CD4-positive, alpha-beta T cell treated with Interleukin-17A for 1 hour (primary cell): ENCODE results near the gene TSC22D1.
A peak's percentile ranks its signal among the peaks of the same experiment; 100 is the strongest.

Experiments used
- DNase-seq: peaks from one replicate; pipeline ENCODE4 v3.0.0-alpha.2; 2020

TSC22D1 gene

DNA sequence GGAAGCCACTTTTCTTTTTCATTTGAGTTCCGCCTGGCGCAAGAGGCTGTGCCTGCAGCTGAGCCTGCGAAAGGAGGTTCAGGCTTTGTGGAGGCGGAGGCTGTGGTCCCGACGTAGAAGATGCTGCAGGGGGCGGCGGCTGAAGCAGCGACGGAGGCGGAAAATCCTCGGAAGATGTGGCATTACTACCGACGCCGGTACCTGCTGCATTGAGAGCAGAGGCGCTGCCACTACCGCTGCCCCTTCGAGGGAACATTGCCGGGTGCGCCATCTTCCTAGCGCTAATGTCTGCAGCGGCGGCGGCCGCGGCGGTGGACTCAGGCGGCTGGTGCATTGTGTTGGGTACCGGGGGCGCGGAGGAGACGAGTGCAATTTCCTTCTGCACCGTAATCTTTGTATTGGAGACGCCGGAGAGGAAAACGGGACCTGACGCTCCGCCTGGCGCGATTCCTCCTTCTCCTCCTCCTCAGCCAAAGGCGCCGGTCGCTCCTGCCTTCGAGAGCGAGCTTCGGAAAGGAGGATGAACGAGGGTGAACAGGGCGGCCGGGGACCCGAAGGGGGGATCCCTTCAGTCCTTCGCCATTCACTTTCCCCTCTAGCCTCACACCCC, at the start of gene TSC22D1:
TSC22D1 (minus strand) TSS at position 590 of the 610 bp plus-strand sequence; CDS start at position 334, 256 bp downstream.
- peak; percentile 79 for DNase-seq

DNA sequence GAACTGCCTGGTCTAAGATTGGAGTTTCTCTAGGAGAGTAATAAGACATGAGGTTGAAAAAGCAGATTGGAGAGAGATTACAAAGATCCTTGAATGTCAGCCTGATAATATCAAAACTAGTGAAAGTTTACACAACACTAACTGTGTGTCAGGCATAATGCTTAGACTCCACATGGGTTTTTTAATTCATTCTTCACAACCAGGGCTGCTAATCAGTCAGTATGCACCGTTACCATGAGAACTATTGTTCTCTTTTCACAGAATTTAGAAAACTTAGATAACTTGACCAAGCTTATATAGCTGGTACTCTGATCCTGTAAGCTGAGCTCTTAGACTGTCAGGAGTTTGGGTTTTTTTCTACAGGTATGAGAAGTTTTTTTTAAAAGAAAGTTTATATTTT, 46.6 kb upstream of the TSC22D1 start:
- DNase-seq: no peak

DNA sequence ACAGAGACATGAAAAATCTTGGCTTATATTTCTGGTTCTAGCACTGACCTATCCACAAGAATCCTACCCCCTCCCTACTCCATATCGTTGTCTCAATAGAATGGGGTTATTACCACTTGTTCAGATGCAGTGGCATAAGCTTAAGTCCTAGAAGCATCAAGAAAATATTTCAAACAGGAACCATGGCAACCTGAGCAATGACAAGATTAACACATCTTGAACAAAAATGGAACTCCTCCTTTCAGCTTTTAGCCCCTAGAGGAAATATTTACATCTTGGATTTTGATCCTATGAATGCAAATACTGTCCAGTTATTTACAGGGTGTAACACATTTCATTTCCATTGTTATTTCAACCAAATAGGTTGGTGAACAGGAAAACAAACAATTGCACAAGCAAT, 46.1 kb upstream of the TSC22D1 start:
- DNase-seq: no peak

DNA sequence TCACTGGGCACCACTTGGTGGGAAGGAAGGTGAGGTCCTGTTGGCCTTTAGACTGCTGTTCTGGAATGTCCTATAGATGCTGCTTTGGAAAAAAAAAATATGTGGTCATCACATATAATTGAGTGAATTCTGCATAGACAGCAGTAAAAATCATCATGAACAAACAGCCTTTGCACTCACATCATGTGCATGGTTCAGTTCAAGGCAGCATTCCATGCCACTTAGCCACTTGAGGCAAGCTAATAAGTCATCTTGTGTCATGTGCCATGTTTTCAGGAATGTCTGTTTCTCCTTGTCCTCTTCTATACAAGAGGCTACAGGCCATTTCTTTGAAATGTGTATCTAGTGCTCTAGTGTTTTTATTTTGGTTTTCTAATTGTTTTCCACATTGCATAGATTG, 43.9 kb upstream of the TSC22D1 start:
- DNase-seq: no peak

DNA sequence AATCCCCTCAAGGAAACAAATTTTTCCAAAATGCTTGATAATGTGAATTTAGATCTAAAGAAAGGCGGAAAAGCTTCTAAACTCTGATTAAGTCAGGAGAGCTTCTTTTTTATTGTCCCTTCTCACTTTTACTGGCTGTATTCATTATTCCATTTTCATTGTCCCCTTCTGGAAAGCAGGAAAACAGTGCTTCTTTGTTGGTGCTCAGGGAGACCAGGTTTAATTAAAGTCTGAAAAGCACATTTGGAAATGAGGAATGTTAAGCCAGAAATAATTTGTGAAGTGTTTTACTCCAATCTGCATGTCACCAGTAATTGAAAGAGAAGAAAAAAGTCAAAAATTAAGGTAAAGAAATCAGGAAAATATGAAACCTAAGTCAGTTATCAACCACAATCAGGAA, 43.5 kb upstream of the TSC22D1 start:
- no peak for DNase-seq

DNA sequence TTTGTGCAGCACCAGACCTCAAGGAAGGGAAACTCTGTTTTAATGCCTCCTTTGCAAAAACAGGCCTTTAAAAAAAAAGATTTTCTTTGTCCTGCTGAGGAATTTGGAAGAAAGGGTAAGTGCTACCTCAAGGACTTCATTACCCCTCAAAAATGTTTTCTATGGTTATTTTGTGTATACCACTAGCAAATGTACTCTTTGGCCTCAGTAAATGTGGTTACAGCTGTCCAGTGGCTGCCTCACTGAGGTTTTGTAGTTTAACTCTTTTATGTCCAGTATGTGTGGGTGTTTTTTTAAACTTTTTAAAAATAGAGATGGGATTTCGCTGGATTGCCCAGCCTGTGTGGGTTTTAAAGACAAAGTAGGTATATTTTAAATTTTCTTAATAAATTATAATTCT, 42.2 kb upstream of the TSC22D1 start:
- no peak for DNase-seq

DNA sequence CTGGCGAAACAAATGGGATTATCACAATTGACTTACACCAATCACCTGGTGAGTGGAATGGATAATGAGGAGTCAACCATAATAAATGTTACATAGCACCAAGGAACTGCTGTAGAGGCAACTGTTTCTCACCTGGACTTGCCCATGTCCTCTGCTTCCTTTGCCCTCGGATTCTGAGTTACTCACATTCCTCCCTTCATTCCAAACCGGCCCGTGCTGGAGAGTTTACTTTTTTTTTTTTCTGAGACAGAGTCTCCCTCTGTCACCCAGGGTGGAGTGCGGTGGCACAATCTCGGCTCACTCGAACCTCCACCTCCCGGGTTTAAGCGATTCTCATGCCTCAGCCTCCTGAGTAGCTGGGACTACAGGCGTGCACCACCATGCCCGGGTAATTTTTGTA, 41.5 kb upstream of the TSC22D1 start:
- no peak for DNase-seq

DNA sequence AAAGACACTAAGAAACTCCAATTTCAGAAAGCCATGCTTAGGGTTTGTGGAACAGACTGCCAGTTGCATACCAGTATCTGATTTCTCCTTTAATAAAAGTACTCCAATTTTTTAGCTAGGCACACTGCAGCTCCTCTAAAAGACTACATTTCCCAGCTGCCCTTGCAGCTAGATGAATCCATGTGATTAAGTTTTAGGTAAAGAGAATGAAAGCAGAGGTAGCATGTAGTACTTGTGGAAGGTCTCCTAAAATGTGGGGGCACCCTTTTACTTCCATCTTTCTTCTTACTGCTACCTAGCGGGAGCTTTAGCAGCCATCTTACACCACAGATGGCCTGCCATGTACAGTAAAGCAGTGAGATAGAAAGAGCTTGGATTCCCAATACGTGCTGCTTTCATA, 33.0 kb upstream of the TSC22D1 start:
- DNase-seq: no peak

DNA sequence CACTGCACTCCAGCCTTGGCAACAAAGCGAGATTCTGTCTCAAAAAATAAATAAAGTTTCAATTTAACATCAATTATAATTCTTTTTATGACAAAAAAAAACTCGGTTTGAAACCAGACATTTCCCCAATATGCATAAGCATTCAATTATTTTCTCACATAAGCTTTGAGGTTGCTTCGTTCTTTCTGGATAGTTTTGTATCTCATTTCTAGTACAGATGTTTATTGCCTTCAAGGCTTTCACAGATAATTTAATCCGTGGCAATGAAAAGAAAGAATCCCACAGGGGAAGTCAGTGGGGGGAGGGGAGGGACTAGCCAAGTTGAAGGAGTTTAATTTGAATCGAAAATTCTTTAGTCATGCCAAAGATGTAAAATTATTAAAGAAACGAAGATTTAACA, 29.6 kb upstream of the TSC22D1 start:
- DNase-seq: no peak

DNA sequence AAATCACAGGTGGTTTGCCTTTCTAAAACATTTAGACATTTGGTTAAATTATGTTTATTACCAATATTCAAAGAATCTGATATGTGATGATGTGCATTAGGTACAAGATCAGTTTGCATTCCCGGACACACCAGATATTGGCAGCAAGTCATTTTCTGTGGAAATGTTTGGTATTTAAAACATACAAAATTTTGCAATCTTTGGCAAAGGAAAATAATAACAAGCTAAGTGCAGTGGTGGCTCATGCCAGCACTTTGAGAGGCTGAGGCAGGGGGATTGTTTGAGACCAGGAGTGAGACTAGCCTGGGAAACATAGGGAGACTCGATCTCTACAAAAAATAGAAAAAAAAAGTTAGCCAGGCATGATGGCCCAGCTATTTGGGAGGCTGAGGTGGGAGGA, 29.1 kb upstream of the TSC22D1 start:
- DNase-seq: no peak

DNA sequence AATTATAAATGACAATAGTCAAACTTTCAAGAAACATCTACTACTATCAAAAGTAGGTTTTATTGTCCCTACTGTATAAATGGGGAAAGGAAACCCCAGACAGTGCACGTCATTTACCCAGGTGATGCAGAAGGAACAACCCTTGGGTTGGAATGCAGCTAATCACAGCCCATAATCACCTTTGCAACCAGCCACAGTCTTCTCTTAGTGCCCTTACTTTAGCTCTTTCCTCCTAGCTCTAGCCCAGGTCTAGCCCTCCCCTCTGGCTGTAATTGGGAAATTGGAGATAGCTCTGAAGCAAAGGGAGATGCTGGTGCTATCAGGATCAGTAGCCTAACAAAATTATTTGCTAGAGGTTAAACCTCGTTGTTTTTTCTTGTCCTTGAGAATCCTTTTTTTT, 25.5 kb upstream of the TSC22D1 start:
- DNase-seq: no peak

DNA sequence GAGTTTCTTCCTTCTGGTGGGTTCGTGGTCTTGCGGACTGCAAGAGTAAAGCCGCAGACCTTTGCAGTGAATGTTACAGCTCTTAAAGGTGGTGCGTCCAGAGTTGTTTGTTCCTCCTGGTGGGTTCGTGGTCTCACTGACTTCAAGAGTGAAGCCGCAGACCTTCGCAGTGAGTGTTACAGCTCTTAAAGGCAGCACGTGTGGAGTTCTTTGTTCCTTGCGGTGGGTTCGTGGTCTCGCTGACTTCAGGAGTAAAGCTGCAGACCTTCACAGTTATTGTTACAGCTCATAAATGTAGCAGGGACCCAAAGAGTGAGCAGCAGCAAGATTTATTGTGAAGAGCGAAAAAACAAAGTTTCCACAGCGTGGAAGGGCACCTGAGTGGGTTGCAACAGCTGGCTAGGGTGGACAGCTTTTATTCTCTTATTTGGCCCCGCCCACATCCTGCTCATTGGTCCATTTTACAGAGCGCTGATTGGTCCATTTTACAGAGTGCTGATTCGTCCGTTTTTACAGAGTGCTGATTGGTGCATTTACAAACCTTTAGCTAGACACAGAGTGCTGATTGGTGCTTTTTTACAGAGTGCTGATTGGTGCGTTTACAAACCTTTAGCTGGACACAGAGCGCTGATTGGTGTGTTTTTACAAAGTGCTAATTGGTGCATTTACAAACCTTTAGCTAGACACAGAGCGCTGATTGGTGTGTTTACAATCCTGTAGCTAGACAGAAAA, 17.9 kb upstream of the TSC22D1 start:
- peak; percentile 12 for DNase-seq

DNA sequence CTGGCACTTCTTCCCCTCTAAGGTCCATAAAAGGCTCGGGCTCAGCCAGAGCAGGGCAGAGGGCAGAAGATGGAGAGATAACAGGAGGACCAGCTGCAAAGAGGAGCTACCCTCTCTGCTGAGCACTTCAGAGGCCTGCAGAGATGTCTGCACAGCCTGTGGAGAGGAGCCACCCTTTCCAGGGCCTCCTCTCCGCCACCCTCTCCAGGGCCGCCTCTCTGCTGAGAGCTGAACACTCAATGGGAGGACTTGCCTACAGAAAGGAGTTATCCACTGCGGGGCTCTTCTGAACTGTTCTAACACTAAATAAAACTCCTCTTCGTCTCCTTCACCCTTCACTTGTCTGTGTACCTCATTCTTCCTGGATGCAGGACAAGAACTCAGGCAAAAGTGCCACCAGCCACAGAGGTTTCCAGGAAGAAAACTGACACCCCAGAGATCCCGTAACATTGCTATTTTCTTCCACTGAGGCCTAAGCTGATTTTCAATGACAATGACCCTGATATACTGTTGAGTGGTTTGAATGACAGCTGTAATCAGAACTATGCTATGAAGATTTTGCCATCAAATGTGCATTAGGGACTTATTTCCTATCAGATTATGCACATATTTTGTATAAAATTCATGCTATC, 16.2 kb upstream of the TSC22D1 start:
- no peak for DNase-seq

DNA sequence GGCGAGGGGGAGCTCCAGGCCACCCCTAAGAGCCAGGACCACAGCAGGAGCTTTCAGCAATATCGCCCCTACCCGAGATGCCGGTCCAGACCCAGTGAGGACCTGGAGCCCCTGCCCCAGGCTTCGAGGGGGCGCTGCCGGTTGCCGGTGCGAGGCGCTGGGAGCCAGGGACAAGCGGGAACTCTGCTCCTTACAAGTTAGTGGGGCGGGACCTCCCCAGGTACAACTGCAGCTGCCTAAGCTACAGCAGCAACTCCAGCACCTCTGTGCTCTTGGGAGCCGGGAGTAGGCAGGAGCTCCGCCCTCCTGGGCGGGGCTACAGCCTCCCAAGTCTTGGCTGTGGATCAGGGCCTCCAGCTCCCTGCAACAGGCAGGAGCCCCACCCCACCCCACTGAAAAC, 15.2 kb upstream of the TSC22D1 start:
- DNase-seq: no peak

DNA sequence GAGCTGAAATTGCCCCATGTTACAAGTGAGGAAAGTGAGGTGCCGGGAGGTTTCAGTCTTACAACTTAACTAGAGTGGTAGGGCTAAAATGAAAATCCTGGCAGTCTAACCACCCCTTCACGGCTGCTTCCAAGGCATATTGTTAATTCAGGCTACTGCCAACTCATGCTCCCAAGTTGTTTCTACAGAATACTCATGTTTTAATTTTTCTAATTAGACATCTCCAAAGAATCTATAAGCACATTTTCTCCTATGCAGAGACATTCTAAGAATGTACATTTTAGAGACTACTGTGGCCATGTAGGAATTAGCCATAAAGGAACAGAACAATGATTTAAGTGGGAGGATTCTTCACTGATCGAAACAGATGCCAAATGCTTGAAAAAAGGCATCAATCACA, 7.0 kb upstream of the TSC22D1 start:
- DNase-seq: no peak

DNA sequence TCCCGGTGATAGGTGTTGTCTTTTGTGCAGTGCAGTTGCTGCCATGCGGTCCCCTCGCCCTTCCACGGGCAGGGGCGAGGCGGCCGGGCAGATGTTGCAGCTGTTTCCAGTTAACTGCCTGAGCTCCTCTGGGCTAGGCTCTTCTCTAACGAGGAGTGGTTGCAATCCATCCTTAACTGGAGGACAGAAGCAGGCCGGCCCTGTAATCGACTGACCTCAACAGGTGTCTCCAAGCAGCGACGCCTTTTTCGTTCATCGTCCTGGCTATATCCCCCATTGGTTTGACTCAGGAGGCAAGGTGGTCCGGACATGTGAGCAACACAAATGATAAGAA, 1.9 kb upstream of the TSC22D1 start:
- no peak for DNase-seq

DNA sequence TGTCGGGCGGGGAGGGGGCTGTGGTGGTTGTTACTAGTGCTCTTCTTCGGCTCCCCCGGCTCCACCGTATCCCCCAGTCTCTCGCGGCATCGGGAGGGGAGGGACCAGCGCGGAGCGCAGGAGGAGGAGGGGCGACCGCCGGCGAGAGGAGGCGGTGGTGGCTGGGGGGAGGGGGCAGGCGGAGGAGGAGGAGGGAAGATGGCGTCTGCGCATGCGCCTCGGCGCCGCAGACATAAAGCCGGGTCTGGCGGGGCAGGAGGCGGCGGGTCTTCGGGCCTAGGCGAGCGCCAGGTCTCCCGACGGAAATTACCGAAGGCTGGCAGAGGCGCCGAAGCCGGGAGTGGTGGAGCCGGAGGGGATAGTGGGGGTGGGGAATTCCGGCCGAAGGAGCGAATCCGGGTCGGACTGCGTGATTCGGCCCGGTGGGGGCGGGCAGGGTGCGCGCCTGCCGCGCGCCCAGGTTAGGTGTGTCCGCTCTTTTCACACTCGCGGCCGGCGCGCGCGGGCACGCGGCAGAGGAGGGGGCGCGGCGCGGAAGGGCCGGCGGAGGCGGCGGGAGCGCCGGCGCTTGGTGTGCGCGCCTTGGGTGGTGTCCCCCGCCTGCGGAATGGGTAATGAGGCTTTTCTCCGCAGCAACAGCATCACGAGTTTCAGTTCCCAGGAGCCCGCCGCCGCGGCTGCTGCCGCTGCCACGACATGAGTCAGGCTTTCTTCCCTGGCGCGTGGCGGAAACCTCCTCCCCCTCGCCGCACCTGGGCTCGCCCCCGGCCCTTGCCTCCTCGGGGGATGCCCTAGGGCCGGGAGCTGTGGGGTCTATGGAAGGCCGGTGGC, 1.3 kb upstream of the TSC22D1 start:
- DNase-seq: peak; percentile 96

DNA sequence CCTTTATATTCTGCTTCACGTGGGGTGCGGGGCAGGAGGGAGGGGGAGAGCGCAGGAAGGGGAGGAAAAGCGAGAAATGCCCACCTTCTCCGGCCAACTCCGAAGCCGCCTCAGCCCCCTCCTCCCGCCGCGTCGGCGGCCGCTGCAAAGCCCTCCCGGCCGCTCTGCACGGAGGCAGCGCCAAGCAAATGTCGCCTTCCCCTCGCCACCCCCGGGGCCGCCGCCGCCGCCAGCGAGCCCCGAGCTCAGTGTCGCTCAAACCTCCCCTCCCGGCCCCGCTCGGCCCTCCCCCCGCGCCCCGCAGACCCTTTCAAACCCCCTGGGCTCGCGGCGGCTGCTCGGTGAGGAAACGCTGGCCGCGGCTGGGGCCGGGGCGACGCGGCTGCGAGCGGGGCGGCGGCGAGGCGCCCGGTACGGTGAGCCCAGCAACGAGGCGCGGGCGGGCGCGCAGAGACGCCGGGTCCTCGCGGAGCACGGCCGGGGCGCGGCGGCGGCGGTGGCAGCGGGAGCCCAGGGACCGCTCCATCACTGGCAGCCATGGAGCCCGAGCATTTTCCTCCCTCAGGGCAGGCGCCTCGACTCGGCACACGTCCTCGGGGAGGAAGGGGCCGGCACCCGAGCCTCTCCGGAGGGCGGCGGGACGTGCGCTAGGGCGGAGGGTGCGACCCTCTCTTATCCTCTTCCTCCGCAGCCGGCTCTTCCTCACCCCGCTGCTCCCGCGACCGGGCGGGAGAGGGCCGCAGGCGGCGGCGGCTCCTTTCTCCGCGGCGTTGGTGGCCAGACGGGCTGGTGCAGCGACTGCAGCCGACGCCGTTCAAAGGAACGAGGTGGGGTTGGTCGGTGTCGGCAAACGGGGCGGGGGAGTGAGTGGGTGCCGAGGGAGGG, 463 bp upstream of the TSC22D1 start:
- DNase-seq: peak; percentile 23

DNA sequence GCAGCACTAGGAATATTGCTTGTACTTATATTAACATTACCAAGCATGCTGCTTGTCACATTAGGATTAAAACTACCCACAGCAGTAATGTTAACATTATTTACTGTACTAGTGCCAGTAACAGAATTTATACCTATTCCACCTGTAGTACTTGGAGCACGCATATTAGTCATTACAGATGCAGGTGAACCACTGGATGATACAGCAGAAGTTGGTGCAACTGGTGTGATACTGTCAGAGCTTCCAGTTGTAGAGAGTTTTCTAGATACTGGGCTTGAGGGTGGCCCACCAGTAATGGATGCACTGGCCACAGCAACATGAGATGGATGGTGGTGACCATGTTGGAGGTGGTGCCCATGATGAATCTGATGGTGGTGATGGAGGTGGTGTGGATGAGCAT, 1.1 kb downstream of the TSC22D1 start:
- DNase-seq: no peak

DNA sequence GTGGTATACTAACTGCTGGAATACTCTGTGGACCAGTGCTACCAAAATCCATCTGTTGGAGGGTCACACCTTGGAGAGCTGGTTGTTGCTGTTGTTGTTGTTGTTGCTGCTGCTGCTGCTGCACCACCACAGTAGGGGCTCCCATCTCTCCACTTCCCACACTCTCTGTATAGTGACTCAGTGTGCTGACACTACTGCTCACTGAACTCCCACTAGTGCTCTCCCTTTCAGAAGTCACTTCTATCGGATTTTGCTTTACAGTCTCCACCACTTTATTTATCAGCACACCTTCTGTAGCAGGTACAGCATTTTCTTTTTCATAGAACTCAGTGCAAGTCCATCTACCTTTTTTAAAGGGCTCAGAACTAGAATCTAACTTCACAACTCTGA, 1.7 kb downstream of the TSC22D1 start:
- no peak for DNase-seq

DNA sequence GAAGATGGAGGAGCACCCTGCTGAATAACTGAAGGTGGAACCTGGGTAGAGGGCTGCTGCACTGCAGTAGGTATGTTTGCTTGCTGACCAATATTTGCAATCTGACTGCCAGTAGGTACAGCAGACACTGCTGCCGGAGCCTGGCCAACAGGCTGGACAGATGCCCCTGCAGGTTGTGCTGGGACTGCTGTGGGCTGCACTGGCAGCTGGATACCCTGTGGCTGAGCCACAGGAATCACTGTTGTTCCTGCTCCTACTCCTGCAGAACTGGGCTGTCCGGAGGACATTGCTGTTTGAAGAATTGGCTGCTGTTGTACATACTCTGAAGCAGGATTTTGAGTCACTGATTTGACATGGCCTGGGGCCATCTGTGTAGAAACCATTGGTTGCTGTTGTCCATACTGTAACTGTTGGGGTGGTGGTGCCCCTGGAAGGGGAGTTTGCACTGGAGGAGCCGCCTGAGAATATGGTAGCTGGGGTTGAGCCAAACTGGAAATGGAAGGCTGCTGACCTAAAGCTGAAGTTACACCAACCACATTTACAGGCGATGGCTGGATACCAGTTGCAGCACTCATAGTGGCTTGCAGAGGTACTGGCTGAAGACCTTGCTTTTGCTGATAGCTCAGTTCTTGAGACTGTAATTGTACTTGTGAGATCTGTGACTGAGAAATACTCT, 2.2 kb downstream of the TSC22D1 start:
- peak; percentile 21 for DNase-seq

DNA sequence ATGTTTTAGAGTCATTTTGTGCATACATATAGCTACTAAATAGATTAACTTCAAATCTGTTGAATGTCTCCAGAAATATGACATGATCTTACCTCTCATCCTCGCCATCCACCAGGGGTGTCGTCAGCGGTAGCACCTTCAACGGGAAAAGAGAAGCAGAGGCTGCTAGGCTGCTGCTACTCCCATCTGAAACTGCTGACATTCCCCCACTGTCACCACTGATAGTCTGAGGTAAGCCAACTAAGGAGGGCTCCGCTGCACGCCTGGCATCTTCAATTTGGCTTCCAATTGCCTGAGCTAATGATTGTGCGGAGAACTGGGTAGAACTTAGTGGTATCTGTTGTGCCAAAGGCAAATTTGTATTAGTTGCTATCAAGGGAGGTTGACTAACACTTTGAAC, 3.1 kb downstream of the TSC22D1 start:
- no peak for DNase-seq
